DND-41 (cell line): Measurements from ENCODE around the gene MKLN1.
A peak's percentile ranks its signal among the peaks of the same experiment; 100 is the strongest.

ENCODE experiments used
- ATAC-seq: fragments of 200-7000 bp; cut with Tn5 transposase; 3 replicates; pipeline ENCODE4 v1.9.1; 2021; ENCODE audit warnings: low read depth; ENCODE audit not compliant: insufficient read depth
- DNase-seq: peaks from one replicate; pipeline ENCODE4 v3.0.0-alpha.2; 2020
- H2AFZ ChIP-seq: 2 replicates; pipeline ENCODE4 v1.6.0; 2012; ENCODE audit warnings: low read depth, low read length
- H3K27ac ChIP-seq: 2 replicates; pipeline ENCODE4 v1.5.1; 2012; ENCODE audit warnings: low read length, inconsistent platforms
- H3K27me3 ChIP-seq: fragments of 200-600 bp; sonication (generic); 2 replicates; pipeline ENCODE4 v1.6.0; 2012; ENCODE audit warnings: low read length, mild to moderate bottlenecking, inconsistent platforms; ENCODE audit not compliant: insufficient read depth, poor library complexity
- H3K36me3 ChIP-seq: 2 replicates; pipeline ENCODE4 v1.5.1; 2012; ENCODE audit warnings: low read length, inconsistent platforms; ENCODE audit not compliant: insufficient read depth
- H3K4me1 ChIP-seq: 2 replicates; pipeline ENCODE4 v1.5.1; 2012; ENCODE audit warnings: mild to moderate bottlenecking, low read length; ENCODE audit not compliant: insufficient read depth
- H3K4me2 ChIP-seq: 2 replicates; pipeline ENCODE4 v1.6.0; 2012; ENCODE audit warnings: mild to moderate bottlenecking, moderate library complexity, low read length, inconsistent platforms; ENCODE audit not compliant: insufficient read depth
- H3K4me3 ChIP-seq, 2 experiments: fragments of 200-600 bp in 1 of 2; shearing (Covaris generic) in 1 of 2; 2 replicates each; pipeline ENCODE4 v1.5.1; 2012 to 2016; ENCODE audit warnings: inconsistent platforms in 2 of 2, low read length in 2 of 2, mild to moderate bottlenecking in 2 of 2, low read depth in 1 of 2, moderate library complexity in 1 of 2
- H3K79me2 ChIP-seq: 2 replicates; pipeline ENCODE4 v1.6.0; 2012; ENCODE audit warnings: low read length, inconsistent platforms; ENCODE audit not compliant: insufficient read depth
- H3K9ac ChIP-seq: 2 replicates; pipeline ENCODE4 v1.6.0; 2012; ENCODE audit warnings: low read depth, mild to moderate bottlenecking, inconsistent platforms, low read length, moderate library complexity
- H3K9me3 ChIP-seq: 2 replicates; pipeline ENCODE4 v1.5.1; 2012; ENCODE audit warnings: low read length, moderate library complexity, mild to moderate bottlenecking, inconsistent platforms; ENCODE audit not compliant: insufficient read depth, severe bottlenecking
- H4K20me1 ChIP-seq: 2 replicates; pipeline ENCODE4 v1.6.0; 2012; ENCODE audit warnings: low read length; ENCODE audit not compliant: insufficient read depth
- EZH2 ChIP-seq: IDR thresholded peaks from 3 replicates; pipeline ENCODE4 v1.6.1; 2012; ENCODE audit warnings: borderline replicate concordance, low read depth, mild to moderate bottlenecking, moderate library complexity, low read length, inconsistent platforms; ENCODE audit not compliant: severe bottlenecking
- TF ChIP-seq, protein P1 (sequence below): IDR thresholded peaks from 2 replicates; pipeline ENCODE4 v1.5.1; 2012; ENCODE audit warnings: borderline replicate concordance, low read length, moderate library complexity, mild to moderate bottlenecking; ENCODE audit not compliant: poor library complexity, severe bottlenecking; ENCODE audit errors: extremely low read depth

MKLN1 gene

DNA sequence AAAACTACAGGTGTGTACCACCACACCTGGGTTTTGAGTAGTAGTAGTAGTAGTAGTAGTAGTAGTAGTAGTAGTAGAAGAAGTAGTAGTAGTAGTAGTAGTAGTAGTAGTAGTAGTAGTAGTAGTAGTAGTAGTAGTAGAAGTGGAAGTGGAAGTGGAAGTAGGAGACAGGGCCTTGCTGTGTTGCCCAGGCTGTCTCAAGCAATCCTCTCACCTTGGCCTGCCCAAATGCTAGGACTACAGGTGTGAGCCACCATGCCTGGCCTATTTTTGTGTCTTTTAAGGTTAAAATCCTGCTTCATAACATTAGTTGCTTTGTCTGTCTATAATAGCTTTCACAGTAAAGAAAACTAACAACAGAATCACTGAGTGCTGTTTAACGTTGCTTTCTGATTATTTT is 117.0 kb downstream of the MKLN1 start:
- peaks cover 54% of the 10 kb centered on the region for H3K36me3 ChIP-seq
- TF ChIP-seq EZH2 = no peak
- TF ChIP-seq, protein P1, sequence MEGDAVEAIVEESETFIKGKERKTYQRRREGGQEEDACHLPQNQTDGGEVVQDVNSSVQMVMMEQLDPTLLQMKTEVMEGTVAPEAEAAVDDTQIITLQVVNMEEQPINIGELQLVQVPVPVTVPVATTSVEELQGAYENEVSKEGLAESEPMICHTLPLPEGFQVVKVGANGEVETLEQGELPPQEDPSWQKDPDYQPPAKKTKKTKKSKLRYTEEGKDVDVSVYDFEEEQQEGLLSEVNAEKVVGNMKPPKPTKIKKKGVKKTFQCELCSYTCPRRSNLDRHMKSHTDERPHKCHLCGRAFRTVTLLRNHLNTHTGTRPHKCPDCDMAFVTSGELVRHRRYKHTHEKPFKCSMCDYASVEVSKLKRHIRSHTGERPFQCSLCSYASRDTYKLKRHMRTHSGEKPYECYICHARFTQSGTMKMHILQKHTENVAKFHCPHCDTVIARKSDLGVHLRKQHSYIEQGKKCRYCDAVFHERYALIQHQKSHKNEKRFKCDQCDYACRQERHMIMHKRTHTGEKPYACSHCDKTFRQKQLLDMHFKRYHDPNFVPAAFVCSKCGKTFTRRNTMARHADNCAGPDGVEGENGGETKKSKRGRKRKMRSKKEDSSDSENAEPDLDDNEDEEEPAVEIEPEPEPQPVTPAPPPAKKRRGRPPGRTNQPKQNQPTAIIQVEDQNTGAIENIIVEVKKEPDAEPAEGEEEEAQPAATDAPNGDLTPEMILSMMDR = no peak
- ATAC-seq (no peak), DNase-seq (no peak)
- no peak overlapping the region for H3K9ac ChIP-seq
- no peaks in the 10 kb centered on the region for H3K4me1 ChIP-seq
- no peak overlapping the region for H3K4me3 ChIP-seq
- H3K27ac ChIP-seq = 0 out of 2 replicates have a peak overlapping the region, but pooled peaks have one; percentile 9
- no peaks in the 10 kb centered on the region for H3K27me3 ChIP-seq
- no peak overlapping the region for H2AFZ ChIP-seq
- no peak overlapping the region for H3K4me2 ChIP-seq
- no peaks in the 10 kb centered on the region for H3K79me2 ChIP-seq
- no peaks in the 10 kb centered on the region for H3K9me3 ChIP-seq
- no peaks in the 10 kb centered on the region for H4K20me1 ChIP-seq

DNA sequence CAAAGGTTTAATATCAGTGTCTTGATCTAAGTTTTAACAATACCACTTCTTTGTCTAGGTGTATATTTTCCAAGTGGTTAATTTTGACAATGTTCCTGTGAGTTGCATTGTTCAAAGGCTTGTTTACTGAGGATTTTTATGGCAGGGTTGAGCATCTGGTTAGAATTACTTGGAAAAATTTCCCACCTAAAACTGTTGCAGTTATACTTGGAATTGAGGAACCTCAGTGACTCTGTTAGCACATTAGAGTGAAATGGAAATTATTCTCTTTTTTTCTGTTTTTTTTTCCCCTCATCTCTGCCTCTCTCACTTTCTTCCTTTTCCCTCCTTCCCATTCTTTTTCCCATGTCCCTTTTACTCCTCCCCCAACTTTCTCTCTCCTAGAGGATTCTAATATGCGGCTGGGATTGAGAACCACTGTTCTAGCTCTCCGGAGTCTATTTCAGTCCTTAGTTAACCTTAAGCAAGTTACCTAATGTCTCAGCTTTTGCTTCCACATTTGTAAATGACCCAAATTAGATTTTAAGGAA is 121.8 kb downstream of the MKLN1 start:
- no peaks in the 10 kb centered on the region for H3K9me3 ChIP-seq
- DNase-seq (no peak), ATAC-seq (no peak)
- H3K4me3 ChIP-seq = no peak overlapping the region
- H2AFZ ChIP-seq = no peak overlapping the region
- H3K27ac ChIP-seq = no peak overlapping the region
- H3K36me3 ChIP-seq = peaks cover 58% of the 10 kb centered on the region
- no peak overlapping the region for H3K4me2 ChIP-seq
- TF ChIP-seq EZH2 = no peak
- TF ChIP-seq, protein P1 = no peak
- H4K20me1 ChIP-seq = no peaks in the 10 kb centered on the region
- no peaks in the 10 kb centered on the region for H3K79me2 ChIP-seq
- no peaks in the 10 kb centered on the region for H3K27me3 ChIP-seq
- H3K9ac ChIP-seq = no peak overlapping the region
- H3K4me1 ChIP-seq = no peaks in the 10 kb centered on the region

DNA sequence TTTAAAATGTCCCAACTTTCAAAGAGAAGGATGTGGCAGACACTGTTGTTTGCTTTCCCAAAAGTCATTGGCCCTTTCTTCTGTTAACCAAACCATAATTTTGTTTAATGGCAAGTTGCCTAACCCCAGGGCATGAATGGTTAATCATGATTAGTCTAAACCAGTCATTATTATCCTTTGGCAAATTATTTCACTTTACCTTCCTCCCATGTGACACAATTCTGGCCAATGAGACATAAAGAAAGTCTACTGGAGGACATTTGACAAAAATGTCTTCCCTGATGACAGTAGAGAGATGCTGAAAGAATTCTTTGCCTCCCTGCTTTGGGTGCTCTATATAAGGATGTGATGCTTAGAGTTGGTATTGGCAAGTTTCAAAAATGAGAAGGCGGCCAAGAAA is 126.8 kb downstream of the MKLN1 start:
- DNase-seq = no peak
- Histone ChIP-seq H3K4me3 (no peak overlapping the region), H3K36me3 (peaks cover 39% of the 10 kb centered on the region), H4K20me1 (no peaks in the 10 kb centered on the region), H3K4me1 (no peaks in the 10 kb centered on the region), H3K9ac (no peak overlapping the region), H3K79me2 (no peaks in the 10 kb centered on the region), H3K9me3 (no peaks in the 10 kb centered on the region), H2AFZ (no peak overlapping the region), H3K4me2 (no peak overlapping the region), H3K27ac (no peak overlapping the region), H3K27me3 (no peaks in the 10 kb centered on the region)
- no peak for ATAC-seq
- TF ChIP-seq, protein P1 = no peak
- no peak for TF ChIP-seq EZH2

DNA sequence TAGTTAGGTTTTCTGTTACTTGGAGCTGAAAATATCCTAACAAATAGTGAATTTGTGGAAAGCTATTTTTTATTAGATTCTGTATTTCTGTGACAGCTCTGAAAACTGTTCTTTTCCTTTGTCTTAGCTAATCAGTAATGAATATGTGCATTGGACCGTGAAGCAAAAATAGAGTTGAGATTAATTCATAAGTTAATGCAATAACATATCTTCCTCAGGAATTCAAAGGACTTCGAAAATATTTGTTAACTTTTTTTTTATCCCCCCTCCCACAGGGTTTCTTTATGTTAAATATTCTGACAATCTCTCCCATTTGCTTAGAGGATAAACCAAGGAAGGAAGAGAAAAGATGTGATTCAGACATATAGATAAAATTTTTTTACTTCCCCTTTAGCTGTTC is 127.3 kb downstream of the MKLN1 start:
- Histone ChIP-seq H3K9me3 (no peaks in the 10 kb centered on the region), H3K36me3 (peaks cover 34% of the 10 kb centered on the region), H3K27ac (no peak overlapping the region), H3K4me1 (no peaks in the 10 kb centered on the region), H2AFZ (no peak overlapping the region), H3K9ac (no peak overlapping the region), H4K20me1 (no peaks in the 10 kb centered on the region), H3K4me2 (no peak overlapping the region), H3K4me3 (no peak overlapping the region), H3K27me3 (no peaks in the 10 kb centered on the region), H3K79me2 (no peaks in the 10 kb centered on the region)
- TF ChIP-seq, protein P1 = no peak
- TF ChIP-seq EZH2 = no peak
- ATAC-seq (no peak), DNase-seq (no peak)
